Common myeloid progenitor, CD34-positive (primary cell): ENCODE results near the gene POC1A.

Source experiments
- CTCF ChIA-PET: fragments of 350-600 bp; sonication (Branson Sonifier 250); formaldehyde crosslinking; loops from one replicate; lab custom pipeline; 2021; ENCODE audit warnings: antibody characterized with exemption; lab: Charles Lee
- POLR2A ChIA-PET: fragments of 350-600 bp; sonication (Branson Sonifier 250); formaldehyde crosslinking; loops from one replicate; lab custom pipeline; 2021; ENCODE audit warnings: antibody characterized with exemption; lab: Charles Lee
- DNase-seq, 3 donors: peaks; one replicate each; pipeline versions ENCODE4 v3.0.0 to v3.0.0-alpha.2; 2013
- H3K27ac ChIP-seq, 2 experiments: 1 replicate in 1 of 2; 2 replicates in 1 of 2; pipeline ENCODE4 v1.7.0; 2013; ENCODE audit warnings: inconsistent platforms in 2 of 2, low read length in 2 of 2, mild to moderate bottlenecking in 2 of 2, low read depth in 1 of 2, moderate library complexity in 1 of 2; ENCODE audit not compliant: severe bottlenecking in 2 of 2, insufficient read depth in 1 of 2, poor library complexity in 1 of 2
- H3K27me3 ChIP-seq, 5 experiments: replicated peaks in 2 of 5; 1 replicate in 3 of 5; 2 replicates in 2 of 5; pipeline versions ENCODE4 v1.6.1 to v1.7.0; 2013; ENCODE audit warnings: low read length in 4 of 5, mild to moderate bottlenecking in 2 of 5, moderate library complexity in 2 of 5, inconsistent platforms in 1 of 5; ENCODE audit not compliant: insufficient read depth in 5 of 5, control insufficient read depth in 4 of 5
- H3K36me3 ChIP-seq, 4 experiments: 1 replicate in 2 of 4; 2 replicates in 2 of 4; pipeline versions ENCODE4 v1.6.1 to v1.7.0; 2013; ENCODE audit warnings: low read length in 3 of 4, control low read depth in 1 of 4, mild to moderate bottlenecking in 1 of 4; ENCODE audit not compliant: control insufficient read depth in 4 of 4, insufficient read depth in 4 of 4
- H3K4me1 ChIP-seq, 4 experiments: 1 replicate in 3 of 4; 2 replicates in 1 of 4; pipeline versions ENCODE4 v1.6.1 to v1.7.1; 2013; ENCODE audit warnings: low read length in 3 of 4, mild to moderate bottlenecking in 3 of 4, control low read depth in 1 of 4, inconsistent platforms in 1 of 4, moderate library complexity in 1 of 4; ENCODE audit not compliant: control insufficient read depth in 4 of 4, insufficient read depth in 4 of 4; ENCODE audit errors: control extremely low read depth in 1 of 4
- H3K4me3 ChIP-seq, 7 experiments: 1 replicate in 4 of 7; 2 replicates in 3 of 7; pipeline versions ENCODE4 v1.5.1 to v1.7.0; 2013; ENCODE audit warnings: mild to moderate bottlenecking in 7 of 7, low read length in 6 of 7, moderate library complexity in 6 of 7, inconsistent platforms in 2 of 7, low read depth in 2 of 7, control low read depth in 1 of 7; ENCODE audit not compliant: insufficient read depth in 4 of 7, control insufficient read depth in 1 of 7; ENCODE audit errors: extremely low read depth in 1 of 7
- H3K9me3 ChIP-seq, 5 experiments: 1 replicate in 4 of 5; 2 replicates in 1 of 5; pipeline versions ENCODE4 v1.6.1 to v1.7.1; 2013; ENCODE audit warnings: low read length in 4 of 5, mild to moderate bottlenecking in 2 of 5, inconsistent platforms in 1 of 5, low read depth in 1 of 5, moderate library complexity in 1 of 5; ENCODE audit not compliant: control insufficient read depth in 4 of 5, insufficient read depth in 2 of 5; ENCODE audit errors: control extremely low read depth in 1 of 5
- WGBS: methylation state at CpG from one replicate; pipeline ENCODE4 v1.1.5; 2013; ENCODE audit not compliant: insufficient coverage; 5-methylcytosine and 5-hydroxymethylcytosine counted together

The POC1A gene

GRCh38 chr3:52097851-52098507, 56.2 kb downstream of the POC1A start:
- ChIA-PET CTCF (interaction anchor here (0.9 to 3.0 kb wide), 5 partner anchors 11 to 100 kb away, joined by 3 to 16 read pairs (median 4); no protein-coding TSS in a partner anchor), POLR2A (no interaction called here)
- Histone ChIP-seq H3K4me3 (no peak overlapping the region), H3K9me3 (peaks cover 0 to 15% (median 0%) of the 10 kb centered on the region in 5 experiments), H3K36me3 (peaks cover 2 to 55% (median 15%) of the 10 kb centered on the region in 4 experiments), H3K27ac (no peak overlapping the region), H3K27me3 (no peaks in the 10 kb centered on the region), H3K4me1 (peaks cover 0 to 5% (median 0%) of the 10 kb centered on the region in 4 experiments)
- DNase-seq = no peak
- no CpG with 5 or more reads among the region's 2 CpGs for WGBS

- H3K4me3 ChIP-seq = no peak overlapping the region
- ChIA-PET POLR2A (no interaction called here), CTCF (interaction anchor here (0.9 to 1.6 kb wide), 4 partner anchors 21 to 44 kb away, joined by 3 to 4 read pairs (median 3); no protein-coding TSS in a partner anchor)
- DNase-seq = no peak
- H3K36me3 ChIP-seq = peaks cover 2 to 54% (median 13%) of the 10 kb centered on the region in 4 experiments
- H3K4me1 ChIP-seq = peaks cover 0 to 5% (median 0%) of the 10 kb centered on the region in 4 experiments
- H3K27me3 ChIP-seq = no peaks in the 10 kb centered on the region
- H3K27ac ChIP-seq = no peak overlapping the region
- 99% methylated on average over 8 of the region's 8 CpGs for WGBS
- peaks cover 0 to 3% (median 0%) of the 10 kb centered on the region in 5 experiments for H3K9me3 ChIP-seq
Observed at GRCh38 chr3:52095990-52096775, 58.0 kb downstream of the POC1A start.

- CTCF ChIA-PET = interaction anchor here (2.3 kb wide), 1 partner anchor 28 kb away, joined by 10 read pairs; no protein-coding TSS in a partner anchor
- DNase-seq = no peak
- no peak overlapping the region for H3K4me3 ChIP-seq
- POLR2A ChIA-PET = no interaction called here
- H3K9me3 ChIP-seq = no peaks in the 10 kb centered on the region
- WGBS = 98% methylated on average over 10 of the region's 11 CpGs
- no peaks in the 10 kb centered on the region for H3K27me3 ChIP-seq
- H3K4me1 ChIP-seq = peaks cover 0 to 12% (median 0%) of the 10 kb centered on the region in 4 experiments
- peaks cover 2 to 47% (median 11%) of the 10 kb centered on the region in 4 experiments for H3K36me3 ChIP-seq
- H3K27ac ChIP-seq = no peak overlapping the region
Observed at GRCh38 chr3:52094571-52095485, 59.4 kb downstream of the POC1A start.

- WGBS = 100% methylated on average over 5 of the region's 7 CpGs
- Histone ChIP-seq H3K4me1 (peaks cover 0 to 21% (median 3%) of the 10 kb centered on the region in 4 experiments), H3K27me3 (no peaks in the 10 kb centered on the region), H3K27ac (no peak overlapping the region), H3K4me3 (no peak overlapping the region), H3K9me3 (no peaks in the 10 kb centered on the region), H3K36me3 (peaks cover 2 to 45% (median 11%) of the 10 kb centered on the region in 4 experiments)
- ChIA-PET POLR2A (no interaction called here), CTCF (interaction anchor here (2.3 kb wide), 1 partner anchor 29 kb away, joined by 10 read pairs; no protein-coding TSS in a partner anchor)
- DNase-seq = no peak
Observed at GRCh38 chr3:52093756-52094545, 60.3 kb downstream of the POC1A start.

- H3K4me3 ChIP-seq = no peak overlapping the region
- peaks cover 1 to 31% (median 11%) of the 10 kb centered on the region in 4 experiments for H3K4me1 ChIP-seq
- CTCF ChIA-PET = interaction anchor here (2.3 kb wide), 1 partner anchor 30 kb away, joined by 10 read pairs; no protein-coding TSS in a partner anchor
Observed at GRCh38 chr3:52092891-52093290, 61.3 kb downstream of the POC1A start.

GRCh38 chr3:52092271-52092660, 62.0 kb downstream of the POC1A start:
- ChIA-PET POLR2A (no interaction called here), CTCF (interaction anchor here (0.8 to 1.2 kb wide), 2 partner anchors 8 to 9 kb away, joined by 3 read pairs; no protein-coding TSS in a partner anchor)
- H3K4me1 ChIP-seq = peaks cover 3 to 37% (median 17%) of the 10 kb centered on the region in 4 experiments
- DNase-seq = no peak
- no peak overlapping the region for H3K4me3 ChIP-seq
- peaks cover 0 to 34% (median 10%) of the 10 kb centered on the region in 4 experiments for H3K36me3 ChIP-seq
- H3K27ac ChIP-seq = no peak overlapping the region
- no peaks in the 10 kb centered on the region for H3K27me3 ChIP-seq
- no peaks in the 10 kb centered on the region for H3K9me3 ChIP-seq
- no CpG with 5 or more reads among the region's 1 CpG for WGBS

More at GRCh38 chr3:52092891-52093290, 61.3 kb downstream of the POC1A start:
- no peak overlapping the region for H3K27ac ChIP-seq
- no peaks in the 10 kb centered on the region for H3K27me3 ChIP-seq
- no peaks in the 10 kb centered on the region for H3K9me3 ChIP-seq
- DNase-seq = no peak
- H3K36me3 ChIP-seq = peaks cover 2 to 39% (median 10%) of the 10 kb centered on the region in 4 experiments
- POLR2A ChIA-PET = no interaction called here
- WGBS = 98% methylated on average over 6 of the region's 7 CpGs
